Daoy (cell line): ENCODE results near the gene TMEM255B. TPM values are rescaled to one million over a fixed set of nuclear protein-coding genes. Genes with fewer than 3 reads are reported as not detected.
"Not testable (repeated sequence)": the region's sequence is repeated elsewhere in the genome, so short reads cannot be mapped to it uniquely, and the experiment has no call there.

Source experiments
- DNase-seq: peaks from one replicate; pipeline ENCODE4 v3.0.0-alpha.2; 2015; ENCODE audit warnings: low read depth
- total RNA-seq: library from RNA; depleted of rRNA; stranded (reverse); fragments of >200 nt; shearing (Covaris generic); gene quantifications from 2 replicates; pipeline ENCODE4 v1.2.3, GENCODE V29; 2014

TMEM255B gene
- total RNA-seq, 1 experiment from 2014 or later = 3.8 TPM

DNA sequence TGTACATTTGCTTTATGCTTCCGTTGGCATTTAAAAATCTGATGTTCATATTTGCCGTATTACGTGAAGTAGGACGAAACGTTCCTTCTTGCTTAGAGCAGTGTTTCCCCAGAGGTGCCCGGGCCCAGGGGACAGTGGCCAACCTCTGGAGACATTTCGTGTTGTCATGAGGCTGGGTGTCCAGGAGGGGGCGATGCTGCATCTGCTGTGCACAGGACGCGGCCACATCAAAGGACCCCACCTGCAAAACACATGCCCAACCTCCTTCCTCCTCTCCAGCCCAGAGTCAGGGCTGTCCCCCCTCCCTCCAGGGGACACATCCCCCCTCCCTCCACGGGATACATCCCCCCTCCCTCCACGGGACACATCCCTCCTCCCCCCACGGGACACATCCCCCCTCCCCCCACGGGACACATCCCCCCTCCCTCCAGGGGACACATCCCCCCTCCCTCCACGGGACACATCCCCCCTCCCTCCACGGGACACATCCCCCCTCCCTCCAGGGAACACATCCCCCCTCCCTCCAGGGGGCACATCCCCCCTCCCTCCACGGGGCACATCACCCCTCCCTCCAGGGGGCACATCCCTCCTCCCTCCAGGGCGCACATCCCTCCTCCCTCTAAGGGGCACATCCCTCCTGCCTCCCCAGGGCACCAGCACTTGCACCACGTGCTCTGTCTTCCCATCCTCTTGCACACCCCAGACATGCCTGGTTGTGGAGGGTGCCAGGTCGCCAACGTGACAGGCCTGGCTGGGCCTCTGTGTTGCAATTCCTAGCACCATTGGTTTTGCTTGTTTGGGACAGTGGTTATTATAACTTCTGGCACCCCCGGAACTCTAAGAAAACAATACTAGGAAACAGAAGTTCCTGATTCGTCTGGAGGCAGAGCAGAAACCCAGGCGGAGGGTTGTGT is 58.2 kb downstream of the TMEM255B start:
- DNase-seq = peak; percentile 82

DNA sequence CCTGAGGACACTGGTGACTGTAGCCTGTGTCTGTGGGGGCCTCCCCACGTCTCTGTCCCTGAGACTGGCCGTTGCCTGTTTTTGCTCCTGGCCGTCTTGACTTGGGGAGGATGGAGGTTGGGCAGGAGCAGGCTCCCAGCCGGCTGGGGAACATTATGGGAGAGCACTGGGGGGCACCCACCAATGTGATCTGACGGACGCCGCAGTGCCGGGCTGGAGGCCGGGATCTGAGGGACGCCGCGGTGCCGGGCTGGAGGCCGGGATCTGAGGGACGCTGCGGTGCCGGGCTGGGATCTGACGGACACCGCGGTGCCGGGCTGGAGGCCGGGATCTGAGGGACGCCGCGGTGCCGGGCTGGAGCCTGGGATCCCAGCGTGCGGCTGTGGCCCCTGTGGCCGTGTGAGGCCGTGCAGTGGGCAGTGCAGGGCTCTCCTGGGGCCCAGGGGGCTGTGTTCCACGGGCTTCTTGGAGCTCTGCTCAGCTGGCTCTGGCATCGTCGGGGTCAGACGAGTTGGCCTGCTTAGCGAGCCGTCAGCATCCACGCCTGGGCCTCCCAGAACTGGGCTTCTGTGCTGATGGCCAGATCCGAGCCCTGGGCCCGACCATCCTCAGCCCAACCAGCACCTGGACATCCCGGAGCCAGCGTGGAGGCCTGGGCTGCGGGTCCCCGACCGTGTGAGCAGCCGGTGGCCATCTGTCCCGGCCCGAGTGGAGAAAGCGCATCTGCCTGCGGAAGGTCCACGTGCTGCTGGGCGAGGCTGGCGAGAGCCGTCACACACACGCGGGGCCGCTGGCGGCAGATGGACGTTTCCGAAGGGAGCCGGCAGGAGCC is 59.0 kb downstream of the TMEM255B start:
- DNase-seq = no peak

DNA sequence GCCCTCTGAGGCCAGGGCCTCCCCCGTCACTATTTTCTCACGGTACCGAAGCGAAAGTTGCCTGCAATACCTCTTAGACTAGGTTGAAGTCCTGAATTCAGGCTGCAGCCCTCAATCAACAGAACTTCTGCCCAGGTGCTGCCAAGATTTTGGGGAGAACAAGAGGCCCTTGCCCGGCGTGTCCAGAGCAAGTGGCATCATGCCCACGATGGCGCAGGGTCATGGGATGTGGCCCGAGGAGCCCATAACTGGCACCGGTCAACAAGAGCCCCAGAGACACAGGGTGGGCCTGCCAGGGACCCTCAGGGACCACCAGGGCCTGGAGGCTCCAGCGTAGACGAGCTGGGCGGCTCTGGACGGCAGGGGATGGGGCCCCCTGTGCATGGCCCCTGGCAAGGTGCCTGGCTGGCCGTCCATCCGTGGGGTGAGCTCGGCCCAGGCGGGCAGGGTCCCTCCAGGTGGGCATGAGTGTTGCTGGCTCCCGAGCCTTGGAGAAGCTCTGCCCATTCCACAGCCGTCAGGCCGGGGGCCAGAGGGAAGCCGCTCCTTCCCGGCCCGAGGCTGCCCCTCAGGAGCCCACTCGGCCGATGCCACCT is 59.8 kb downstream of the TMEM255B start:
- DNase-seq = no peak

DNA sequence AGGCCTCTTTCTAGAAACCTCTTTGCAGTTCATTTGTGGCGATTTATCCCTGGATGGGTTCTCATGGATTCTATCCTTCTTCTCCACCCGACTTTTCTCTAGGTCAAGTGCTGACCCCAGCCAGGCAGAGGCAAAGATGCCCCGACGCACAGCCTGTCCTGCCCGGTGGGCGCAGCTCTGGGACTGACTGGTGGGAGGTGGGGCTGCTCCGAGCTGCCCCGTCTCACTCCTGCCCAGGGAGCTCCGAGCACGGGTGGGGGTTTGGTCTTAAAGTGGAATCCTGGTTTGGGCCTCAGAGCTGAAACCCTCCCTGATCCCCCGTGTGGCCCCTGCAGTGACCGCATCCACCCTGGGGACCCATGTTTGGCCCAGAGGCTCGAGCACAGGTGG is 60.3 kb downstream of the TMEM255B start:
- no peak for DNase-seq

DNA sequence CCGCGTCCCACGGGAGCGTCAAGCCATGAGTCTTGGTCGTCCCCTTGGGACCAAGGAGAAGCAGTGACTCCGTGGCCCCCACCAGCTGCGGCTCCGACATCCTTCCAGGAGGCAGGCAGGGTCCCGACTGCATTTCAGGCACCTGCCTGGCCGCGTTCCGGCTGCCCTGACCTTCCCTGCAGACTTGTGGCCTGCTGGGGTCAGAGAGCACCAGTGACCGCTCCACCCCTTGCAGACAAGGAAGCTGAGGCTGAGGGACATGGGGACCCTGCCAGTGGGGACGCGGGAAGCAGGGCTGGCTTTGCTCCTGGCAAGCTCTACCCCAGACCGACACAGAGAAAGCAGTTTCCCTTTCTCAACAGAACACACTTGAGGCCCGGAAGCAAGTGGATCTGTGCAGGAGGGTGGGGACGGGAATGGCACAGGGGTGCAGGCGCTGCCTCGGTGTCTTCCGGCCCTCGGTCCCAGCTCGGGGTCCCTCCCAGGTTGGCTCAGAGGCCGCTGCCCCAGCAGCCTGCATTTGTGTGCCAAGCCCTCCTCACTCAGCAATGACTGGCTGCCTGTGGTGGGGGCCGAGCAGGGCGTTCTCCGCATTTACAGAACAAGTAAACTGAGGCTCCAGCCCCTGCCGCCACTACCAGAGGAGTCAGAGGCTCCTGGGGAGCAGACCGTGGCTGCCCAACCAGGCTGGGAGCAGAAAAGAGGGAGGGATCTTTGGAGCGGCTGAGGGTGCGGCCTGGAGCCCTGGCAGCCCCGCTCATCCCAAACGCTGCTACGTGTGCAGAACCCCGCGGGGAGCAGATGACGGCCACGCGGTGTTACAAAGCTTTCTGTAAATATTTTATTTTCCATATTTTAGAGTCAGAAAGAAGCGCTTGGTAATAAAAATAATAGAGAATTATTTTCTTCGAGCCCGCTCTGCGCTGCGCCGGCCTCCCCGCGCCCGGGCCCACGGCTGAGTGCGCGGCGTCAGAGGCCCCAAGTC is 61.0 kb downstream of the TMEM255B start:
- DNase-seq = no peak

GRCh38 chr13:113820813-113821651 is 62.0 kb downstream of the TMEM255B start:
- DNase-seq = peak; percentile 93

DNA sequence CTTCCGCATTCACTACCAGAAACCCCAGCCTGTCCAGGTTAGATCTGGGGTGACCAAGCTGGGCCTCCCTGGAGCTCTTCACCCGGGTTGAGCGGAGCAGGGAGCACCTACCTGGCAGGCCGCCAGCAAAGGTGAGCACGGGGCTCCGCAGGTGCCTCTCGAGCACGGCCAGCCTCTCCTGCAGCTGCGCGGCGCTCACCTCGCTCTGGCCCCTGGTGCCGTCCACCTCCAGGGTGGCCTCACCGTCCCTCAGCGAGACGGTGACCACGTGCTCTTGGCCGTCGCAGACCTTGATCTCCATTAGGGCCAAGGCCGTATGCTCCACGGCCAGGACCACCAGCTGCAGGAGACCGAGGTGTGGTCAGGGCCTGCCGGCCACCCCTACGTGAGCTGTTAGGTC is 62.8 kb downstream of the TMEM255B start:
- no peak for DNase-seq

DNA sequence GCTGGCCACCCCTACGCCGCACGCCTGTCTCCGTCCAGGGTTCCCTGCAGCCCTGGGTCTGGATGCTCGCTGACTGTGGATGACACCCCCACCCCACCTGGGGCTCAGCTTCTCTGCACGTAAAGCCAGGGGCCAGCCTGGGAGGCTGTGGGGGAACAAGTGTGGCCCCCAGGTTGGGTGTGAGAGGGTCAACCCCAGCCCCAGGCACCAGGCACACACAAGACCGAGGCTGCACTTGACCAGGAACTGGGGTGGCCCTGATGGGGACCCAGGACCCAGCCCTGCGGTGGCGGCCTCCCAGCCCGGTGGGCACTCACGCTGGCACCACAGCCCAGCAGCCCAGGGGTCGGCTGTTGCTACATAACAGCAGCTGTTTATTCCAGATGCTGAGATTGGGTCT is 63.2 kb downstream of the TMEM255B start:
- no peak for DNase-seq

GRCh38 chr13:113822956-113823744 is 64.1 kb downstream of the TMEM255B start:
- no peak for DNase-seq

DNA sequence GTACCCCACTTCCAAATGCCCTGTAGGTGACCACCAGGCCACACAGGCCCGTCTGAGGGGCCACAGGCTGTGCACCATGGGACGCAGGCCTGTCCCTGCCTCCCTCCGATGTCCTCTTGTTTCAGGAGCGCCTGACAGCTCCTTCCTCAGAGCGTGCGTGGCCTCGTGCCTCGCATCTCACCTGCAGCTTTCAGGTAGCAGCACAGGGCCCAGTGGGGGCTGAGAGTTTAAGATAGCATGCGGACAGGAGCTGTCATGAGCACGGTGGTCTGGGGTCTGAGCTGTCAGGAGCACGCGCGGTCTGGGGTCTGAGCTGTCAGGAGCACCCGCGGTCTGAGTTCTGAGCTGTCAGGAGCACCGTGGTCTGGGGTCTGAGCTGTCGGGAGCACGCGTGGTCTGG is 64.7 kb downstream of the TMEM255B start:
- no peak for DNase-seq

DNA sequence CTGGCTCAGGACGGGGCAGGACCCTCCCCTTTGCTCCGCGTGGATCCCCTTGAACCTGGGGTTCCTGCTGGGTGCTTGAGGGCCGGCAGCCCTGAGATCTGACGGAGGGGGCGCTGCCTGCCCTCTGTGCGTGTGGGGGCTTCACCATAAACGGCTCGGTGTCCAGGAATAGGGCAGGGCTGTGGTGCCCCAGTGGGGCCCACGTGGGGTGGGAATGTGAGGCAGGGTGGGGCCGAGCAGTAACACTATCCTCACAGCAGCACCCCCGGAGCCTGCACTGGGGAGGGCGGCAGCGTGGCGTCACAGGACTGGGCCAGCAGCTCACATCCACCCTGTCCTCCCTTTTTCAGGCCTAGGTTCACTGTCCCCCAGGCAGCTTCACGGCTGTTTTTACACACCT is 66.8 kb downstream of the TMEM255B start:
- no peak for DNase-seq

DNA sequence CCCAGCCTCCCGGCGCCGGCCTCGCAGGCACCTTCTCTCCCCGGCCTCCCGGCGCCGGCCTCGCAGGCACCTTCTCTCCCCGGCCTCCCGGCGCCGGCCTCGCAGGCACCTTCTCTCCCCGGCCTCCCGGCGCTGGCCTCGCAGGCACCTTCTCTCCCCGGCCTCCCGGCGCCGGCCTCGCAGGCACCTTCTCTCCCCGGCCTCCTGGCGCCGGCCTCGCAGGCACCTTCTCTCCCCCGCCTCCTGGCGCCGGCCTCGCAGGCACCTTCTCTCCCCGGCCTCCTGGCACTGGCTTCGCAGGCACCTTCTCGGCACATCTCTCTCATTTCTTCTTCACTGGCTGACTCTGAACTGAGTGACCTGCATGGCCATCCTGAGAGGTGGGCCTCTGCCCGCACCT is 67.4 kb downstream of the TMEM255B start:
- not testable (repeated sequence) for DNase-seq

- DNase-seq = no peak
These were observed 68.0 kb downstream of the TMEM255B start for GRCh38 chr13:113827021-113827420.

- DNase-seq = no peak
These were observed 69.3 kb downstream of the TMEM255B start for GRCh38 chr13:113828282-113828825.

DNA sequence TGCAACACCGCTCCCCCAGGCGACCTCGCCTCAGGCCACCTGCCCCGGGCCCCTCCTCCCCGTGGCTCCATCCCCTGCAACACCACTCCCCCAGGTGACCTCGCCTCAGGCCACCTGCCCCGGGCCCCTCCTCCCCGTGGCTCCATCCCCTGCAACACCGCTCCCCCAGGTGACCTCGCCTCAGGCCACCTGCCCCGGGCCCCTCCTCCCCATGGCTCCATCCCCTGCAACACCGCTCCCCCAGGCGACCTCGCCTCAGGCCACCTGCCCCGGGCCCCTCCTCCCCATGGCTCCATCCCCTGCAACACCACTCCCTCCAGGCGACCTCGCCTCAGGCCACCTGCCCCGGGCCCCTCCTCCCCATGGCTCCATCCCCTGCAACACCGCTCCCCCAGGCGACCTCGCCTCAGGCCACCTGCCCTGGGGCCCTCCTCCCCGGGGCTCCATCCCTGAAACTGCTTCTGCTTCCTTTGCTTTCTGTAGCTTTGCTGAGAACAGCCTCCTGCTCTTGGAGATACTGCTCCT is 71.5 kb downstream of the TMEM255B start:
- not testable (repeated sequence) for DNase-seq

DNA sequence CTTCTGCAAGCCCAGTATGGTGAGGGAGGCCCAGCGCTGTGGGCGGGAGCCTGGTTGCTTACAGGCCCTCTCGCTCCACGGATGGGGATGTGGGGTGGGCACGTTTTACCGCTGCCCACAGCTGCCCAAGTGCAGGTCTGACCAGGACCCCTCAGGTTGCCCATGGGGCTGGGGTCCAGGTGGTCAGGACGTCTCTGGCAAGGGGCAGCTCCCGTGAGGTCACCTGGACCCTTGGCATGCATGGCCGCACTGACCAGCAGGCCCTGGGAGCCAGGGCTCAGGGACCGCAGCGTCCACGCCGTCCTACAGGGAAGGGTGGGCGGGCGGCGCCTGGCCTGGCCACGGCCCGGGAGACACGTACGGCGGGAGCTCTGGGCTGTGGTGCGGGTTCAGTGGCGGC is 72.0 kb downstream of the TMEM255B start:
- DNase-seq = no peak

- DNase-seq = no peak
These were observed 73.2 kb downstream of the TMEM255B start for GRCh38 chr13:113832205-113832604.

DNA sequence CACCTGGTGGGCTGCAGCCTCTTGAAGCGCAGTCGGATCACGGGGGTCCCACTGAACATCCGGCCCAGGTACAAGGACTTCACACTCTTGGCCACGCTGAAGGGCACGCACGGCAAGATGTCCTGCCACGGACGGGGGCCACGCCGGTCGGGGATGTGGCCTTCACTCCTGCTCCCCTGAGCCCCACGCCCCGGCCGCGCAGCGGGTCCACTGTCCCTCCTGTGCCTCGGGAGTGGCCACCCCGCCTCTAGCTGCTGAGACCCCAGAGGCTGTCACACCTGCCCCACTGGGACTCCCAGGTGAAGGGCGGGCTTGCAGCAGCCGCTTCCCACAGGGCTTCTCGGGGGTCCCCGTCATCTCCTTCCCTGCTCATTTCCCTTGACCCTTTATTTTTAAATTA is 73.6 kb downstream of the TMEM255B start:
- no peak for DNase-seq
